HFF-Myc (cell line): Measurements from ENCODE around the gene PNMT.

Experiments
- DNase-seq: peaks from one replicate; pipeline ENCODE4 v3.0.0-alpha.2; 2011; ENCODE audit warnings: low read depth; ENCODE audit errors: extremely low read depth
- H3K4me3 ChIP-seq: replicated peaks from 2 replicates; pipeline ENCODE4 v1.5.1; 2011; ENCODE audit warnings: low read depth, mild to moderate bottlenecking, control low read depth, low read length
- TF ChIP-seq, protein P1 (sequence below): IDR thresholded peaks from 2 replicates; pipeline ENCODE4 v1.5.1; 2012; ENCODE audit warnings: mild to moderate bottlenecking, low read depth, low read length, control low read depth; ENCODE audit errors: missing control alignments

Gene PNMT

DNA sequence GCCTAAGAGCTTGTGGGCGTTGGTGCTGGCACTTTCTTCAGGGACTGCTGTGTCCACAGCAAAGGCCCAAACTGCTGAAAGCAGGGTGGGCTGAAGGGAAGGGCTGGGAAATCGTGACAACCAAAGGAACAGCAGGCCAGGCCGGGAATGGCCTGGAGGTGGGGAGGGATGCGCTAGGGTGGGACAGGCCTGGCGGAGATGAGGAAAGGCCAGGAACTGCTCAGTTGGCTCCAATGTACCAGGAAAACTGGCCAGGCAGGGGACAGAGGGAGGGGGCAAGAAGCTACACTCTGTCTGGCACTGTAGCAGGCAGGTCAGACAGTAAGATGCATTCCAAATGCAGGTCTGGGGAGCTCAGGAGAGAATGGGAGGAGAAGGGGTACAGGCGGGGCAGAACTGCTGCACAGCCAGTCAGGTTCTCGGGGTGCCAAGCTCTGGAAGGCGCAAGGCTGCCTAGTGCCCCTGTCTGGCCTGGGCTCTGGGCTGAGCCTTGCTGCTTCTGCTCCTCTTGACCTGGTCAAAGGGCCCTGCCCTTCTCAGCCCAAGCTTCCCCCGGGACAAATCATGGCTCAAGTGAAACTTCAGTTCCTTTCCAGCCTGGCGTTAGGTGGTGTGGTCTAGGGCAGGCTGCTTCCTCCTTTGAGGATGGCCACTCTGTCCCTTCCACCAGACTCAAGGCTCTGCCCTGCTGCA, 7.3 kb downstream of the PNMT start:
- no peak for DNase-seq
- TF ChIP-seq, protein P1, sequence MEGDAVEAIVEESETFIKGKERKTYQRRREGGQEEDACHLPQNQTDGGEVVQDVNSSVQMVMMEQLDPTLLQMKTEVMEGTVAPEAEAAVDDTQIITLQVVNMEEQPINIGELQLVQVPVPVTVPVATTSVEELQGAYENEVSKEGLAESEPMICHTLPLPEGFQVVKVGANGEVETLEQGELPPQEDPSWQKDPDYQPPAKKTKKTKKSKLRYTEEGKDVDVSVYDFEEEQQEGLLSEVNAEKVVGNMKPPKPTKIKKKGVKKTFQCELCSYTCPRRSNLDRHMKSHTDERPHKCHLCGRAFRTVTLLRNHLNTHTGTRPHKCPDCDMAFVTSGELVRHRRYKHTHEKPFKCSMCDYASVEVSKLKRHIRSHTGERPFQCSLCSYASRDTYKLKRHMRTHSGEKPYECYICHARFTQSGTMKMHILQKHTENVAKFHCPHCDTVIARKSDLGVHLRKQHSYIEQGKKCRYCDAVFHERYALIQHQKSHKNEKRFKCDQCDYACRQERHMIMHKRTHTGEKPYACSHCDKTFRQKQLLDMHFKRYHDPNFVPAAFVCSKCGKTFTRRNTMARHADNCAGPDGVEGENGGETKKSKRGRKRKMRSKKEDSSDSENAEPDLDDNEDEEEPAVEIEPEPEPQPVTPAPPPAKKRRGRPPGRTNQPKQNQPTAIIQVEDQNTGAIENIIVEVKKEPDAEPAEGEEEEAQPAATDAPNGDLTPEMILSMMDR: no peak
- H3K4me3 ChIP-seq: no peak overlapping the region

DNA sequence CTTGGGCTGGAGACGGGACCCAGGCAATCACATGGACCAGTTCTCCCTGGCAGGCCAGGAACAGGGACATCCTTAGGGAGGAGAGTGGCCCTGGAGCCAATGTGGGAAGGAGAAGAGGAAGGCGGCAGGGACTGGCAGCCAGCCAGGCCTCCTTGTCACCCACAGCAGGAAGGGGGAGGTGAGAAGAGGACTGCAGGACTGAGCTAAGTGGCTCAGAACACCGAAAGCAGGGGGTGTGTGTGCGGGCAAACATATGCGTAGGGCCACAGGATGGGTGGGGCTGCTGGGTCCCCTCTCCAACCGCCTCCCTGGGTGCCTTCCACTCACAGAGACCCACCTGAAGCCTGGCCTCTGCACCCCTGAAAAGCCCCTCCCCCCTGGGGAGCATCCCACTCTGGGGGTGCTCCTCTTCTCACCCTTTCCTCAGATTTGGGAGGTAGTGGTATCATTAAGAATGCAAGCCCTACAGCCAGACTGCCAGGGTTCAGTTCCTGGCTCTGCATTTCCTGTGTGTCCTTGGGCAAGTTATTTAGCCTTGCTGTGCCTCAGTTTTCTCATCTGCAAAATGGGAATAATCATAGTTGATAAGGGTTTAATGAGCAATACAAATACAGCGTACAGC, 8.1 kb downstream of the PNMT start:
- TF ChIP-seq, protein P1: no peak
- H3K4me3 ChIP-seq: no peak overlapping the region
- DNase-seq: no peak

DNA sequence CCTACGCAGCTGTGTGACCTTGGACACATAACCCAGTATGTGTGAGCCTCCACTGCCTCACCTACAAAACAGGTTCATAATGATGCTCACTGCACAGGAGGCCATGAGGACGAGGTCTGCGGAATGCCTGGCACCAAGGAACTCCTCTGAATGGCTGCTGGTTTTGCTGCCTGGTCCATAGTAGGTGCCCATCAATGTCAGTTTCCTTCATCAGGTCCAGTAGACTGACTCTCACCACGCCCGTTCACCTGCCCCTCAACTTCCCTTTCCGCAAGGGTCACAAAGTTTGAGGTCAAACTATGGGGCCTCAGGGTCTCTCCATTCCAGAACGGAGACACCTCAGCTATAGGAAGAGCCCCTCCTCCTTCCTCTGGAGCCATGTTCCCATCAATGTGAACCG, 8.8 kb downstream of the PNMT start:
- no peak for DNase-seq
- TF ChIP-seq, protein P1: no peak
- no peak overlapping the region for H3K4me3 ChIP-seq

DNA sequence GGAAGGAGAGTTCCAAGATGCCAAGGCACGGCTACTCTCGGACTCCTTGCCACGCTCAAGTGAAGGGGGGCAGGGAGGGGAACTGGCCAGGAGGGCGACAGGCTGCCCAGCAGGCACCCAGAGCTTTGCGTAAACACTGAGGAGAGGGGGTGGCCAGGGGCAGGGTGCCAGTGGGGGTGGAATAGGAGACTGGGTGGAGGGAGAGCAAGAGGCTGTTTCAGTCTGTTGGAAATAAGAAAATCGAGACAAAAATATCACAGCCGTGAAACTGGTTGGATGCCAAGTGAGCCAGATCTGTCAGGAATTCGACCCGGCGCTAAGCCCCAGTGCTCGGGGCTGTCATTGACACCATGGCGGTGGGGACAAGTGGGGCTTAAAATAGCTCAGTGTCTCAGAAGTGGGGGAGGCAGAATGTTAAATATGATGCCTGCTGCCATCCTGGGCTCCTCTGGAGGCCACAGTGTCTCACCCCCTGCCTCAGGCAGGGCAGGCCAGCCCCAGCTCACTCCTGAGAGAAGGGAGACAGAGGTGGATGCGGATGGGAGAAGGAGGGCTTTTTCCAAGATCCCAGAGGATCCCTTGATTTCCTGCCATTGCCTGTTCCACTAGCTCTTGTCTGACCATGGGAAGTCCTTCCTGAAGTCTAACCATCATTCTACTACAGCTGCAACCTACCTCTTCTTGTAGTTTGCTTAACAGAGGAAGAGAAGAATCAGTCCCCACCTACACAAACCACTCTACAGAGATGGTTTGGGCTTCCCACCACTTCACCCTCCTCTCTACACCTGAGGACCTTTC, 9.5 kb downstream of the PNMT start:
- TF ChIP-seq, protein P1: no peak
- H3K4me3 ChIP-seq: no peak overlapping the region
- DNase-seq: no peak

DNA sequence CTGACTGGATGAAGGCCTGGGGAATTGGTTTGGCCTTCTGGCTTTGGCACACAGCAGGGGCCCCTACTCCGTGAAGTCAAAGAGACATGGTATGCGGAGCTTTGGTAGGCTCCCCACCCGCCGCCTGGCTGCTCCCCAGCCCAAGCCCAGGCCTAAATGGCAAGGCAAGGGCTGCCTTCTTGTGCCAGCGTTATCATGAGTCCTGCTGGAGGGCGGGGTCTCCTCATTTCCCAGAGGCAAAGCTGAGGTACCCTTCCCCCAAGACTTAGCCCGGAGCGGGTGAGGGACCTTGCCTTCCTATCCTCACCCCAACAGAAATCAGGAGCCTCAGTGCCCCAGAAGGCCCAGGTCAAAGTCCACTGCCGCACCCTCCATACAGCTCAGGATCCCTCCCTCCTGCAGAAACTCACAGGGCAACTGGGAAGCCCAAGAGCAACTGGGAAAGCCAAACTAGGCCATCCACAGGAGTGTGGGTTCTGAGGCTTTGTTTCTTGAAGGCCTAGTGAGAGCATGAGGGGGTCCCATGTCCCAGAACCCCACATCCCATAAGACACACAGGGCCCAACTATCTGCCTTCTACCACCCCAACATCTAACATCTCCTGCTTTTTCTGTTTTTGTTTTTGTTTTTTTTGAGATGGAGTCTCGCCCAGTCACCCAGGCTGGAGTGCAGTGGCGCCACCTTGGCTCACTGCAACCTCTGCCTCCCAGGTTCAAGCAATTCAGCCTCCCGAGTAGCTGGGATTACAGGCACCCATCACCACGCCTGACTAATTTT, 10.3 kb downstream of the PNMT start:
- no peak for DNase-seq
- H3K4me3 ChIP-seq: no peak overlapping the region
- TF ChIP-seq, protein P1: no peak

DNA sequence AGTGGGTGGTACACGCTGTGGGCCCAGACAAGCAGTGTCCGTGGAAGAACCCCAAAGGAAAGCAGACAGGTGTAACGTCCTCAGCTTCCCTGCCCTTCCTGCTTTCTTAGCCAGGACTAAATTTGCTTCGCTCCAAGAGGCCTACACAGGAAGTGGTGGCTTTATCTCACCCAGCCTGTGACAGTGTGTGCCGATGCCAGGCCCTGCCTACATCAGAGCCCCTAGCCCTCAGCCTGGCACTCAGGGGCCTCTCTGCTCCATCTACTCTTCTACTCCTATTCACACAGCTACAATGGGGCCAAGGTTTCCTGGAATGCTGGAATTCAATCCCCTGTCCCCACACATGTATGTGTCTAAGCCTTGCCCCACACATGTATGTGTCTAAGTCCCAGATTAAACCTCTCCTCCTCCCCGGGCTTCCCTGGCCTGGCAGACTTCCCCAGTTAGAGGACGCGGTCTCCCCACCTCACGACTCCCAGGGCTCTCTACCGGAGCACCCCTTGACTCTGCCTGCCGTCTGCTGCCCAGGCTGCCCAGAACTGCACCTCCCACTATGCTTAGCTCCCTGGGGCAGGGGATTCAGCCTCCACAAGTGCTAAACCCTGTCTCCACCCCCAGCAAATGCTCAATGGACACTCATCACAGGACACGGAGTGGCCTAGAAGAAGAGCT, 11.4 kb downstream of the PNMT start:
- no peak for DNase-seq
- TF ChIP-seq, protein P1: no peak
- no peak overlapping the region for H3K4me3 ChIP-seq
